Ramos (cell line): ENCODE results near the gene KCTD1.

Experiments
- in situ Hi-C: fragments of 300-500 bp; cut with MboI; formaldehyde crosslinking; loops from one replicate; pipeline ENCODE4 v1.14.3; 2022; ENCODE audit warnings: low sequenced_read_pairs; ENCODE audit not compliant: unreplicated experiment

The KCTD1 gene

DNA sequence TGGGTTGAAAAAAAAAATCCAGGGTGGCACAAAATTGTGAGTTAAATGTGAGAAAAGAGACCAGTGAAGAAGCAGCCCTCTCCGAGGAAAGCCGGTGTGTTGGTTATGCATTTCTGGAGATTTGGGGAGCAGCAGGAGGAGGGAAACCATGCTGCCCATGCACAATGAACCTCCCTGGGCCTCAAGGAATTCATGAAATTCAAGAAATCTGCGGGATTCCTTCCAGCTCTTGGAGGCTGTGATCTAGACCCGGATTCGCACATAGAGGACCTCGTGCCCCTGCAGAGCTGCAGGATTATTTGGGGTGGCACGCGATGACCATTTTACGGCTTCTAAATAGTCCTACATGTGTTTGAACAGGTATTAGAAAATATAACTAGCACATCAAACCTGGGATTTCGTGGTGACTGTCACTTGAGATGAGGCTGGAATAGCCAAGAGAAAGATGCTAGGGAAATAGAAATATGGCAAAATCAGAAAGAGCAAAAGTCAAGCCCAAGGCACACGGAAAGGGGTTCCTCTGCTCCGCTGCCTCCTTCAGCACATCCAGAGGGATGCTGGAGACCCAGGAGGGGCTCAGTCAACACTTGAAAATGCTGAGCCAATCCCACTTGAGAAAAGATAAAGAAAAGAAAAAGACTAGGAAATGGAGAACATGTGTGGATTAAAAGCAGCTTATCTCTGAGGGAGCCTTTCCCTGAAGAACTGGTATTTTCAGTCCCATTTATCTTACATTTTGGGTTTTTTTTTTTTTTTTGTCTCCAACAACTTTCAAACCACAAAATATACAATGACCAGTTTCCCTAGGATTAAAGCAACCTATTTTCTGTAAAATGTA lies 22.0 kb downstream of the KCTD1 start:
- in situ Hi-C loops = no loop called here

DNA sequence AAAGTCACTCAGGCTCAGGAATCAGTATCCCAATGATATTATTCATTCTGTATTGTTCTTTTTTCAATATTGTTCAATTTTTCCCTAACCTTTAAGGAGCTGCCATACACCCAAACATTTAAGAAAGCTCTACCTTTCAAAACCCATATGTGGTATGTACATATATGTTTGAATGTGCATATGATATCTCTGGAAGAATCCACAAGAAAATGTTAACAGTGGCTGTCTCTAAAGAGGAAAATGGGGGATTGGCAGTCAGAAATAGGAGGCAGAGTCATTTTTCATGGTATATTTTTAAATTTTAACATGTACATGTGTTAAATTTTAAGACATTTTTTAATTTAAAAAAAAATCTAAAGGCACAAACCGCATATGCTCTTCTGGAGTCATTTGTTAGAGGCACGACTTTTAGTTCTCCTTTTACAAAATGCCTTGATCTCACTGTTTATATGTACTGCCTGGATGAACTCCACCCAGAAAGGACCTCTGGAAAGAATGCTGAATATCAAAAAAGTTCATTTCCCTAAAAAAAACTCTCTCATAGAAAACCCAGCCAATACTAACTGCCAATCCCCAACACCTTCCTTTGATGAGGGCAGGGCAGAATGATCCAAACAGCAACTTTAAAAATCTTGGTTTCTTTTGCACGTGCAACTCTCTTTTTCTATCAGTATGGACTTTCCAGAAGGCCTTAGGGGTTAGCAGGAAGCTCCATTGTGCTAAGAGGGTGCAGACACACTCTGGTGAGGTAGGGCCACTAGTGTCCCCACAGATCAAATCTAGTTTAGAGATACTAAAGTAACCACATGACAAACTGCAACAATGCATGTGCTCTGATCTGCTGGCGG lies 23.6 kb downstream of the KCTD1 start:
- in situ Hi-C loops = no loop called here

DNA sequence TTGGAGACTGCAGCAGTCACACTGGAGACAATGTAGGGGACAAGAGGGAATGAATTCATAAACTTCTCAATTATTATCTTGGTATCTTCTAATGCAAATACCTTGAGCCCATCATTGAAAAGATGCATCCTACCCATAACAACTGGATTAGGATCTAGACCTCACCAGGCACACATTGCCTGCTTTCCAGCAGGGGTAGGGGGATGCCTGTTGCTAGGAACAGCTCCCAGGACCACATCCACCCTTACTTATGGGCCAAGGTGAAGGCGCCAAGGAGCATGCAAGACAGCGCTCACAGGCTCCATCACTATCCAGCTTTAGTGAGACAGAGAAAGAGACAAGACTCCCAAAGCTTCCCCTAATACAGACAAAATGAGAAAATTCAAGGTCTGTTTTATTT lies 24.4 kb downstream of the KCTD1 start:
- in situ Hi-C loops = no loop called here

DNA sequence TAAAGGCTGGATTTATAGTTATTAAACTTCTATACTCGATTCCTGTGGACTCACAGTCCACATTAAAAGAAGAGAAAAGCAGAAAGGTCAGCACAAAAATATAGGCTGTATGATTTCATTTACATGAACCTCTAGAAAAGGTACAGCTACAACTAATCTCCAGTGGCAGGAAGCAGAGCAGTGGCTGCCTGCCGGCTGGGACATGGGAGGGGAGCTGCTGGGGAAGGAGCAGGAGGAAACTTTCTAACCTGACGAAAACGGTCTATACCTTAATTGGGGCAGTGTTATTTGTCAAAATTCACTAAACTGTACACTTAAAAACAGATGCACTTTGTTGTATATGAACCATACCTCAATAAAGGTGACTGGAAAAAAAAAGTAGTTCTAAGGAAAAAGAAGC lies 26.7 kb downstream of the KCTD1 start:
- in situ Hi-C loops = no loop called here

DNA sequence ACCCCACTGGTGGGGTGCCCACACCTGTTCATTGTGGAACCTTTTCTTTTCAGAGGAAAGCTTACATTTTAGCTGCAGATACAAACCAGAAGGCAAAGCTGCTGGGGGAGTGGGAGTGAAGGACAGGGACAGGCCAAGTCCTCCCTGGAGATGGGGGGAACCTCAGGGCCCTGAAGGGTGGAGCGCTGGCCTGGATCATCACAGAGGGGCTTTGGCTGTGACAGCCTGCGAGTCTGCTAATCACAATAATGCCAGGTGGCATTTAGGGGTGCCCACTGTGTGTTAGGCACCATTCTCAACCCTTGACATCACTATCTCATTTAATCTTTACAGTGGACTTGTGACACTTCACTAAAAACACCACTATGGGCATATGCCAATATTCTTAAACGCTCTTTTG lies 27.4 kb downstream of the KCTD1 start:
- in situ Hi-C loops = no loop called here

DNA sequence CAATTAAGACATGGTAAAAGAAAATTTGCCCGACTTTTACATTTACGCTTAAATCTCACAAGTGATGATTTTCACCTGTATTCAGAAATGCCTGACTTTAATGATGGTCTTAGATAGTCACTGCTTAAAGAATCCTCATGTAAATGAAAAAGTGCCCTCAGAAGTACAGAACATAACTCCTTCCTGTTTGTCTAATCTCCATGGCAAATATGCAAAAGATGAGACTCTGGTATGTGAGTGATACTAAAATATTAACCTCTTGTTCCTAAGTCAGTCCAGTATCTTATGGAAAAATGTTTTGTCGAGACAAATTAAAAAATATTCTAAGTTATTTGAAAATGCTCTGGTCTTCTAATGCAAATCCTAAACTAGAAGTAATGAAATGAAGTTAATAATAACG lies 29.2 kb downstream of the KCTD1 start:
- in situ Hi-C loops = no loop called here

DNA sequence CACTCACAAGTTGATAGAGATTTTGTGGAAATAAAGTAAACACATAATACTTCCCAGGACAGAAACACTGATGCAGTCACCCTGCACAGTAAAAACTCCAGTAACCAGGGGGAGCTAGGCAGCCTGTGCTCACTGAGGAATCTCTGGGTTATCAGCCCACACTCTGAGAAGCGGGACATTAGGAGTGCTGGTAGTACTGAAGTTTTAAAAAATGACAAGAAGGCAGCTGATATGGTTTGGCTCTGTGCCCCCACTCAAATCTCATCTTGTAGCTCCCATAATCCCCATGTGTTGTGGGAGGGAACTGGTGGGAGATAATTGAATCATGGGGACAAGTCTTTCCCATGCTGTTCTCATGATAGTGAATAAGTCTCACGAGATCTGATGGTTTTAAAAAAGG lies 31.4 kb downstream of the KCTD1 start:
- in situ Hi-C loops = no loop called here

DNA sequence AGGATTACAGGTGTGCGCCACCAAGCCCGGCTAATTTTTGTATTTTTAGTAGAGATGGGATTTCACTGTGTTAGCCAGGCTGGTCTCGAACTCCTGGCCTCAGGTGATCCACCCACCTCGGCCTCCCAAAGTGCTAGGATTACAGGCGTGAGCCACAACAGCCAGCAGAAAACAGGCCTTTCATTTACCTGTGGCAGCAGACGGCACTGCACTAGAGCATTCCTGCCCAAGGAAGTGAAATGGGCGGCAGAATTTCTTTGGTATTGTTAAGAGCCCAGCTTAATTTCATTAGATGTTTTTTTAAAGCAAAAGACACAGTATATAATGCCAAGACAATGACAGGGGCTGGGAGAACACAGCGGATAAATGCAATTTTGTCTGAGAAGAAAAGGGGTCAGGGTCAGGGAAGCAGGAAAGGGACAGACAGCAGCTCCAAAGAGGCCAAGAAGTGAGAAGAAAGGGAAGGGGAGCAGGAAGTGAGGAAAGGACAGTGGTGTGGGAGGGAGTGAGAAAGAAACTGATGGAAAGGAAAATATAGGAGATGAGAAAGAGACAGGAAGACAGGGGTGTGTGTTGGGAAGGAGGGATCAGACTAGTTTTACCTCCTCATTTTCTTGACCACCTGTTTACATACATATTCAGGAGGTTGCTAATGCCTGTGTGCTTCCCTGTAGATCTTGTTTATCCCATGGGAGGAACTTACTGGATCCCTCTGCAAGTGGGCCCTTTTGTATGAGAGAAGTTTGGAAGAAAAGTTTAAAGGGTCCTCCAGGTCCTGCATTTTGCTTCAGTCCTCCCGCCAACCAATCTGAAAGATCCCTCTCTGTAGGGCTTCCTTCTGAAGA lies 32.5 kb downstream of the KCTD1 start:
- in situ Hi-C loops = no loop called here

DNA sequence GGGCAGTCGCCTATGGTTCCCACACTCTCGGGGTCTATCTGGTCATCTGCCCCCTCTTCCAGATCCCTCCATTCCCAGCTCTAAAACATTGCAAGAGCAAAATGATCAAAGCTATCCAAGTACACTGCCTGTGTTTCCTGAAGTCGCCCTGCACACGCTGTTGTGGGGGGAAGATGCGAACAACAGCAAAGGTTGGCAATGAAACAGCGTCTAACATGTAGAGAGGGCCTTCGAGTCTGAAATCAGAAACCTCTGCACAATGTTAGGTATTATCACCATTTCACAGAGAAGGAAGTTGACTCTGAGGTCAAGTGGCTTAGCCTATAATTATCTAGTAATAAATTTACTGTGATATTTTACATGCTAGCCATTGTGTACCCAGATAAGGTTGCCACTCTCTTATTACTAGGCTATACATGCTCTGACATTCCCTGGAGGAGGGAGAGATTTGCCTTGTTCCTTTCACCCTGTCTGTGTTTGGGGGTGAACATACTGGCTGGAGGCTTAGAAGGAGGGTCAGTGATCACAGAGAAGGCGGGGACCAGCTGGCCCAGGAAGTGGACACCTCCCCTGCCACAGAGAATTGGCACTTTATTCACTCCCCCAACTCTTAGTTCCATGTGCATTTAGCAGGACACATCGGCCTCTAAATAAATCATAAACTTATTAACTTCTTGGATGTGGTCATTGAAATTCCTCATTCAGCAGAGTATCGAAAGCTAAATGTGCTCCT lies 36.8 kb downstream of the KCTD1 start:
- in situ Hi-C loops = no loop called here

DNA sequence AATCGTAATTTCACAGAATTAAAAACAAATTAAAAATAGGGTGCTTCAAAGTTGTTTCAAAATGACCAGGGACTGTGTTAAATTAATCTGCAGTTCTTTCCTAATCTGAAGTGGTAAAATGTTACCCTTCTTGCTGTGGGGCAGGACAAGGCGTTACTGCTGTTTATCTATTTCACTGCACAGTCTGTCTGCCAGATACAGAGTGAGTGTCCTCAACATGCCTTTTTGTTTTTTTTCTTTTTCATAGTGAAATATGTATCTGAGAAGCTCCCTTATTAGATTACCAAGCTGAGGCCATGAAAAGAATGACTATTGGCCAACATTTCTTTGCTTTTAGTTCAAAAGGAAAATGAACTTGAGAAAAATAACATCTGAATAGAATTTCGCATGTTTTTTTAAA lies 38.0 kb downstream of the KCTD1 start:
- in situ Hi-C loops = no loop called here

DNA sequence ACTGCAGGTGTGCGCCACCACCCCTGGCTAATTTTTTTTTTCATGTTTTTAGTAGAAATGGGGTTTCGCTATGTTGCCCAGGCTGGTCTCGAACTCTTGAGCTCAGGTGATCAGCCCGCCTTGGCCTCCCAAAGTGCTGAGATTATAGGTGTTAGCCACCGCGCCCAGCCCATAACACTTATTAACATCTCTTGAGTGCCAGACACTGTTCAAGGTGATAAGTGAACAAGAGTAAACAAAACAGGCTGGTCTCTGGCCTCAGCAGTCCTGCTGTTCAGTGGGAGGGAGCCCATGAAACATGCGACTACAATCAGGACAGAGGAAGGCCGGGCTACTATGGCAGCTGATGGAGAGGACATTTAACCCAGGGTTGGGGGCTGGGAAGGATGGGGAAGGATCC lies 42.3 kb downstream of the KCTD1 start:
- in situ Hi-C loops = no loop called here

DNA sequence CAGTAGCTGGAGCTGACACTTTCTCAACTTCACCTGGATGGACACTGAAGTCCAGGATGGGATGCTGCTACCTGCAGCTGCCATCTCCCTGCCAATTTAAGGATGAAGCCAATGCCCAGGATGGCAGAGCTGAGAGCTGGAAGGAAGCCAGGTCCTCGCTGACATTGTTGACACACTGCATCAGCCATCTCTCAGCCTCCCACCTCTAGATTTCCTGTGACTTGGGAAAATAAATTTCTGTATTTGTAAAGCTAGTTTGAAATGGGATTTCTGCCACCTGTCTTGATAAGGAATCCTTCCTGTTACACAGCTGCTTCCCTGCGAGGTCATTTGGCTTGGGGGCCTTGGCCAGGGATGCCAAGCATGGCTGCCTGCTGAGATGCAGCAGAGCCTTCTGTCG lies 43.5 kb downstream of the KCTD1 start:
- in situ Hi-C loops = no loop called here

DNA sequence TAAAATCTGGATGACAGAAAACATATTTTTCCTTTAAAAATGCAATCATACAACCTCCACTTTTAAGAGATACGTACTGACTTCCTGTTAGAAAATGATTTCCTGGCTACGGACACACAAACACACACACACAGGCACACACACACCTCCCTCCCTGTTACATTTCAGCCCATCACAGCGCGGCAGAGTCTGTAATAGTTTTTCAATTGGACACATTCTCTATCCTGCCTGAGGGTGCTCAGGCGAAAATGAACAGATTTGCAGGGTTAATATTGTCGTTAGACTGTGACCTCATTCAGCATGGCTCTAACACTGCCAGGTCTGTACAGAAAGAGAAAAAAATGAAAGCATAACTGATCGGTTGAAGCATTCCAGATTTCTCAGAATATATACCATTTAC lies 45.0 kb downstream of the KCTD1 start:
- in situ Hi-C loops = no loop called here

DNA sequence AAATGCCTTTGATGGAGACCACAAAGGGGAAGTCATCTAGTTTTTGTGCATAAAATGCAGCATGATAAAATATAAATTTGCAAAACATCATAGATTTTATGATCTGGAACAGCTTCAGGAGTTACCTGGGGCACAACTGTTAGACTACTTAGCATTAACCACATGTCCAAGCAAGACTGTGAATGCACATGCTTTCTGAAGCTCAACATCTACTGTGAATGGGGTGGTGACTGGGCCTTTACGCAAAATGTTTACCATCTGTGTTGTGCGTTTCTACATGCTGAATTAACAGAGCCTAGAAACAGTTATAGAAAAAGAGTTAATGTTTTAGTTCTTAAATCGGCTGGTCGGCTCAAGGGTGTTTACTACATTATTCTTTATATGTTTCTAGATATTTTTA lies 45.5 kb downstream of the KCTD1 start:
- in situ Hi-C loops = no loop called here

DNA sequence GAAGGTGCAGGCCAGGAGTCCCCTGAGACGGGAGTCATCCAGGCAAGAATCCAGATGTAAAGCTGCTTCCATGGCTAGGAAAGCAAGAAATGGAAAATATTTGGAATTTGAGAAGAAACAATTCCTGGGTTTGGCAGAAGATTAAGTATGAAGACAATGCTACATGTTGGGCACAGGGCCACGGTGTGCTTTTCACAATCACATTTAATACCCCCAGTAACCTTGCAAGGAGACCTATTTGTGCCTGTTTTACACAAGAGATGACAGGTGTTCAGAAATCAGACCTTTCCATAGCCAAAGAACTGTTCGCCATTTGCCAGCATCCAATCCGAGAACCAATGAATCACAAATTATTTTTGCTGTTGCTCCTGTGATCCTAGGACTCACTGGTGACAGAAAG lies 50.5 kb downstream of the KCTD1 start:
- in situ Hi-C loops = no loop called here

DNA sequence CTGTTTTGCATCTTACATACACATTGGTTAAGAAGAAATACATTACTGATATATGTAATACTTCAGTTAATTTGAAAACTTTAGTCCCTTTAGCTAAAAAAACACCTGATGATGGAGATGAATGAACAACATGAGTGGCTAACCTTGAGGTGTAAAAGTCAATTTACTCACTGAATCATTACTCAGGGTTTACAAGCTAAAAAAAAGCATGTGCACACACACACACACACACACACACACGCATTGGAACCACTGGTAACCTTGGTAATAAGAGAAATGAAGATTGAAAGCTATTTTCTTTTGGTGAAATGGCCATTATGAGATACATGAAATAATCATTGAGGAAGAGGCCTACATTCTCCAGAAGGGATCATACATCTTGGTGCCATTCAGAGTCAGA lies 51.8 kb downstream of the KCTD1 start:
- in situ Hi-C loops = no loop called here

DNA sequence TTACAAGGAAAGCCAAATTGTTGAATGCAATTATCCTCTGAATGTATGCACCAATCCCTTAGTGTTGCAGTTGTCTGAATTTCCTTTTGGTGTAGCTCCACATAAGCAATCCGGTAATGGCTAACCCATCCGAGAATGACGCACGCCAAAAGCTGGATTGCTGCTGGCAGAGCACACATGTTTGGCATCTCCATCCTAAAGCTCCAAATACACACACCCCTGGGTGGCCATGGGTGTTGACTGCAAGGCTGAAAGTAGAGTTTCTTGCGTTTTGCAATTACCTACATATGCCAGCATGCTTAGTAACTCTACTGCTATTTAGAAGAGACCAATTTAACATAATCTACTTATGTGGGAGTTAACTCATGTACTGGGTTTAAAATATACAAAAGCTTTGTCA lies 53.1 kb downstream of the KCTD1 start:
- in situ Hi-C loops = no loop called here

DNA sequence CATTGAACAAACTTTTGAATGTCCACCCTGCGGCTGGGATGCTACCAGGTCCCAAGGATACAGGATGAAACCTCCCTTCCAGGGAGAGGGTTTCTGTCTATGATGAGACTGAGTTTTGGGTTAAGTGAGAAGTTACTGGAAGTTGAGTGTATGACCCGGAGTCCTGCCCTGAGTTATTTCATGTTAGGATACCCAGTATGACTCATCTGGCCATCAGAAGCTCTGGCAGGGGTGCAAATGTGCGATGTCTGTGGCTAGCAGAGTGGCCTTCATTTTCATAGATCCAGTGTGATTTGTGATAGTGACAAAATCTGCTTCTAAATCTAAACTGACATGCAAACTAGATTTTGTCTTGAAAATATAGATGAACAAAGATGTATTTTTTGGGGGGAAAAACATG lies 55.3 kb downstream of the KCTD1 start:
- in situ Hi-C loops = no loop called here

DNA sequence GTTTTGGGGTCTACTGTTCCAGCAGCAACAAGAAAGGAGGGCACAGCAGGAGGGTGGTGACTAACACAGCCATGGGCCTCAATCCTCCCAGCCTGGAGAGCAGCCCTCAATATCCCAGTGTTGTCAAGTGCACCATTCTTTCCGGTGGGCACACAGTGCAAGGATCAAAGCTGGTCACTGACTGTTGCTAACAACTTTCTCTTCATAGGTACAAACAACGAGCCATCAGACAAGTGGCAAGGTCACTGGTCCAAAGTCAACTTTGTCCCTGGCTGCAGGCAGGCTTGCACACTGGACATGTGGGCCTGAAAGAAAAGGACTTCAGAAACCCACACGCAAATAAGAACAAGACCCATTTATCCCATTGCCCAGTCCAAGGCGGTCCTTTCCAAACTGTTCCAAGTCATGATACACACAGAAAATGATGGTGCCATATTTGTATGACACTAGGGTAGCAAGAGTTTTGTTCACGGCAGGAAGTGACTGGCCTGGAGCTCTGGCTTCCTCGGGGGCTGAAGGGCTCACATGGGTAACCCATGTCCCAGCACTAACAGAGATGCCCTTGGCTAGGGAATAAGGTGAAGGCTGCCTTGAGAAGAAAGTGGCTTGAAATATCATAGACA lies 57.0 kb downstream of the KCTD1 start:
- in situ Hi-C loops = no loop called here

DNA sequence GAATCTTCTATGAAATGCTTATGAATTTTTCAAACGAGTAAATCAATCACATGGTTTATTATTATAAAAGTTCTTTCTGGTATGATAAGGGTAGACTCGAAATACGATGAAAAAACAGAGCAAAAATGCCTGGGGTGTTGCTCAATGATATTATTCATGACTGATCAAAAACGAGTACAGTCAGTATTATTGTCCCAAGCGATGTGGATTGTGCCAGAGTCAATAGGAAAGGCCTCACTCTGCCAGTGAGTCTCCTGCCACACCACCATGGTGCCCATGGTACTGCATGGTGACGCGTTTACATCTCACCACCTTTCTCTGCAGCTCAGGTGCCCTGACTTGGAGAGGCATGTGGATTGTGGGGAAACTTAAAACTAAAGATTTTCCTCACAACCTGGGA lies 58.5 kb downstream of the KCTD1 start:
- in situ Hi-C loops = no loop called here
